ENCODE results near the gene MARF1.
"Not testable (repeated sequence)": the region's sequence is repeated elsewhere in the genome, so short reads cannot be mapped to it uniquely, and the experiment has no call there.

Gene MARF1

DNA sequence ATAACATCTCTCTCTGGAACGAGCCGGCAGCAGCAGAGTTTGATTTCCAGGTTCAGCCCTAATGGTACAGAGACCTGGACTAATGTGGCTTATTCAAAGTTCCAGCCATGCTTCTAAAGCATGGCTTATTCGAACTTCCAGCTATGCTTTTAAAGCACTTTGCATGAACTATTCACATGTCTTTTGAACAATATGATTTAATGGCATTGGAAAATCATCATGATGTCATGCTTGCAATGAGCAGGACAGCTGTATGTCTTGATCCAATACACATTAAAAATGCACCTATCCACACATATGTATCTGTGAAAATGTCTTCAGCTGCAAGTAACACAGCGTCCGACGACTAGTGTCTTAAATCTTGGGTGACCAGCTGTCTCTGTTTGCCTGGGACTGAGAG is 85.7 kb downstream of the MARF1 start:
- TF ChIP-seq, protein P1, sequence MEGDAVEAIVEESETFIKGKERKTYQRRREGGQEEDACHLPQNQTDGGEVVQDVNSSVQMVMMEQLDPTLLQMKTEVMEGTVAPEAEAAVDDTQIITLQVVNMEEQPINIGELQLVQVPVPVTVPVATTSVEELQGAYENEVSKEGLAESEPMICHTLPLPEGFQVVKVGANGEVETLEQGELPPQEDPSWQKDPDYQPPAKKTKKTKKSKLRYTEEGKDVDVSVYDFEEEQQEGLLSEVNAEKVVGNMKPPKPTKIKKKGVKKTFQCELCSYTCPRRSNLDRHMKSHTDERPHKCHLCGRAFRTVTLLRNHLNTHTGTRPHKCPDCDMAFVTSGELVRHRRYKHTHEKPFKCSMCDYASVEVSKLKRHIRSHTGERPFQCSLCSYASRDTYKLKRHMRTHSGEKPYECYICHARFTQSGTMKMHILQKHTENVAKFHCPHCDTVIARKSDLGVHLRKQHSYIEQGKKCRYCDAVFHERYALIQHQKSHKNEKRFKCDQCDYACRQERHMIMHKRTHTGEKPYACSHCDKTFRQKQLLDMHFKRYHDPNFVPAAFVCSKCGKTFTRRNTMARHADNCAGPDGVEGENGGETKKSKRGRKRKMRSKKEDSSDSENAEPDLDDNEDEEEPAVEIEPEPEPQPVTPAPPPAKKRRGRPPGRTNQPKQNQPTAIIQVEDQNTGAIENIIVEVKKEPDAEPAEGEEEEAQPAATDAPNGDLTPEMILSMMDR (IDR thresholded peaks at IDR 0.05; ENCODE audit: extremely low read depth, missing control alignments): no peak

DNA sequence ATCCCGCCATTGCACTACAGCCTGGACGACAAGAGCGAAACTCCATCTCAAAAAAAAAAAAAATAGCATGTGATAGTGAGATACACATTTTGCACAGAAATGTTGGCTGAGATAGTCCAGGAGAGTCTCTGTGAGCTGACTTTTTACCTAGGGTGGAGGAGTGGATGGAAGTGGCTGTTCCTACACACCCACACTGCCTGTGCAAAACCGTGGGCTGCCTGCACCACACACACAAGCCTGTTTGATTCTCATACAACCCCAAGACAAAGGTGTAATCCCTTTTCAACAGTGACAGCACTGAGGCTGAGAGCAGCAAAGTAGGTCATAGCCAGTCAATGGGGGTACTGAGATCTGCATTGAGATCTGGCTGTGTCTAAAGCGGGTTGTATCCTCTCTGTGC is 86.8 kb downstream of the MARF1 start:
- no peak for DNase-seq (ENCODE audit: low spot score)
- TF ChIP-seq, protein P1 (IDR thresholded peaks at IDR 0.05; ENCODE audit: extremely low read depth, missing control alignments): no peak

More for the DNA sequence above, 85.7 kb downstream of the MARF1 start:
- no peak for DNase-seq (ENCODE audit: low spot score)

DNA sequence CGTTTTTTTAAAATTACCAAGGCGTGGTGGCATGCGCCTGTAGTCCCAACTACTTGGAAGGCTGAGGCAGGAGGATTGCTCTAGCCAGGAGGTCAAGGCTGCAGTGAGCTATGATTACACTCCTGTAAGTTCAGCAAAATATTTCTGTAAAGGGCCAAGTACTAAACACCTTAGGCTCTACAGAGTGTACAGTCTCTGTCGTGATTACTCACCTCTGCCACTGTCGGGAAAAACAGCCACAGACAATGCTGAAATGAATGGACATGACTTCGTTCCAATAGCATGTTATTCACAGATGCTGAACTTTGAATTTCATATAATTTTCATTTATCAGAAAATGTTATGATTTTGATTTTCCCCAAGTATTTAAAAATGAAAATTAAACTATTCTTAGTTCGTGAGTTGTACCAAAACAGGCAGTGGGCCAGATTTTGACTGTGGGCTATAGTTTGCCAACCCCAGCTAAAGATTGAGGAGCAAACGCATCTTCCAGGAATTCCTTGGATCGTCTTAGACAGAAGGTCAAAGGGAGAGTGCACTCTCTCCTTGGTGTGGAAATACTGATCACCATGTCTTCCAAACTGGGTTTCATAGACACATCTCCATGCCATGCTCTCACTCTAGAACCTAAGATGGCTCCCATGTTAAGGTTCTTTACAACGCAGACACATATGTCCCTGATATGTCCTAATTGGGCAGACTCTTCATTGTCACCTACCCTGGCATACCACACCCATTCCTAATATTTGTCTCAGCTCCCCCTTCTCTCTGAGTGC is 89.5 kb downstream of the MARF1 start:
- no peak for DNase-seq (ENCODE audit: low spot score)
- TF ChIP-seq, protein P1 (IDR thresholded peaks at IDR 0.05; ENCODE audit: extremely low read depth, missing control alignments): no peak

DNA sequence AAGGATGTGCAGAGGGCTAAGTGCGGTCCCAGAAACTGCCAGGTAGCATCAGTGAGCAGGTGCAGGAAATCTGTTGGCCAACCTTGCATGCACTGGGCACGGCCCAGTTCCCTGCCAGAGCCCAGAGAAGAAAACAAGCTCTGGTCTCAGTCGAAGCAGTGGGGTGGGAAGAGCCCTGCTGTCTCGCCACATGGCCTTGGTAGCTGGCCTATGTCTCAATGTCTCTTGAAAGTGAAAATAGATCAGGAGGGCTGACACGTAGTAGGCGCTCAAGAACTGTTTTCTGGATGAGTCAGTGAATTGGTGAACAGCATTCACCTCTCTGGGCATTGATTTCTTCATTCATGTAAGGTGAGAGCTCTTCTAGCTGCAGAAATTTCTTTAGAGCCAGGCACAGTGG is 90.4 kb downstream of the MARF1 start:
- DNase-seq (ENCODE audit: low spot score): no peak

DNA sequence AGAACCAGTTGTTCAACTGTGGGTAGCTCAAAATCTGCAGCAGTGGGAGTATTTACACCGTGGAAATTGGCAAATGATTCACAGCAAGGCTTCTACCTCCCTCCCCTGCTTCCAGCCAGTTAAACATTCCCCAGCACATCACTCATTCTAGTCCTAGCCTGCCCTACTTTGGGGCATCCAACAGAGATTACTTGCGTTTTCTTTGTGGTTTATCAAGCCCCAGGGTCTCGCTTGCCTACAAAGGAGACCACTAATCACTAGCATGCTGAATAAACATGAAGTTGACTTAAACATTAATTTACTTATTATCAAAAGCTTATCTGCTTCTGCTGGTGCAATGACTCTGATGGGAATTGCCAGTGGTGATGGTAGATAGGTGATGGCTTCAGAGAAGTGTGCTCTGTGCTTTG is 94.5 kb downstream of the MARF1 start:
- TF ChIP-seq, protein P1 (IDR thresholded peaks at IDR 0.05; ENCODE audit: extremely low read depth, missing control alignments): no peak

More for the DNA sequence above, 90.4 kb downstream of the MARF1 start:
- TF ChIP-seq, protein P1 (IDR thresholded peaks at IDR 0.05; ENCODE audit: extremely low read depth, missing control alignments): no peak

DNA sequence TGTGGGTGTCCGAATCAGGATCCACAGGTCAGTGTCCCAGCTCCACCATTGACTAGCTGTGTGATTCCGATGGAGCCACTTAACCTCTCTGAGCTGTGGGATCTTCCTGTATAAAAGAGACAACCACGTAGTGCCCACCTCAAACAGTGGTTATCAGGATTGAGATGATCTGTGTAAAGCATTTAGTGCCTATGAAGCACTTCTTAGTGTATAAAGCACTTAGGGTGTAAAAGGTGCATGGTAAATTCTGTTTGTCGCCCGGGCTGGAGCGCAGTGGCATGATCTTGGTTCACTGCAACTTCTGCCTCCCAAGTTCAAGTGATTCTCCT is 95.2 kb downstream of the MARF1 start:
- no peak for DNase-seq (ENCODE audit: low spot score)
- TF ChIP-seq, protein P1 (IDR thresholded peaks at IDR 0.05; ENCODE audit: extremely low read depth, missing control alignments): no peak

More for the DNA sequence above, 94.5 kb downstream of the MARF1 start:
- no peak for DNase-seq (ENCODE audit: low spot score)

DNA sequence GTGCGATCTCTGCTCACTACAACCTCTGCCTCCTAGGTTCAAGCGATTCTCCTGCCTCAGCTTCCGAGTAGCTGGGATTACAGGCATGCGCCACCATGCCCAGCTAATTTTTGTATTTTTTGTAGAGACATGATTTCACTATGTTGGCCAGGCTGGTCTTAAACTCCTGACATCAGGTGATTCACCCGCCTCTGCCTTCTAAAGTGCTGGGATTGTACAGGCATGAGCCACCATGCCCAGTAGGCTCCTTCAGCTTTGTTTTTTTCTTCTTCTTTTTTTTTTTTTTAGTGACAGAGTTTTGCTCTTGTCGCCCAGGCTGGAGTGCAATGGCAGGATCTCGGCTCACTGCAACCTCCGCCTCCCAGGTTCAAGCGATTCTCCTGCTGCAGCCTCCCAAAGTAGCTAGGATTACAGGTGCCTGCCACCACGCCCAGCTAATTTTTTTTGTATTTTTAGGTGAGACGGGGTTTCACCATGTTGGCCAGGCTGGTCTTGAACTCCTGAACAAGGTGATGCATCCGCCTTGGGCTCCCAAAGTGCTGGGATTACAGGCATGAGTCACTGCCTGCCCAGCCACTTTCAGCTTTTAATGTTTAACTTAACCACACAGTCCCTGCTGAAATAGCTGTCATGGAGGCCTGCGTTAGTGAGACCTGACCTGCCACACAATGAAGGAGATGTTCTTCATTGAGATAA is 95.7 kb downstream of the MARF1 start:
- DNase-seq (ENCODE audit: low spot score): not testable (repeated sequence)
